Testis (tissue), 2 donors: ENCODE measurements around the gene GNPDA1.
"Not testable (repeated sequence)": the region's sequence is repeated elsewhere in the genome, so short reads cannot be mapped to it uniquely, and the experiment has no call there.

ENCODE experiments used
- POLR2A ChIP-seq: fragments of 450-650 bp; IDR thresholded peaks from one replicate; pipeline ENCODE4 v1.6.1; 2017; ENCODE audit warnings: antibody characterized with exemption, mild to moderate bottlenecking, moderate library complexity
- TF ChIP-seq, protein P1 (sequence below), 3 experiments: fragments of 450-650 bp in 2 of 3; fragments of 200-600 bp in 1 of 3; sonication (generic) in 1 of 3; IDR thresholded peaks; one replicate each; pipeline ENCODE4 v1.5.1; 2016 to 2019; ENCODE audit warnings: antibody characterized with exemption in 3 of 3, mild to moderate bottlenecking in 2 of 3, moderate library complexity in 1 of 3

GRCh38 chr5:142040881-142041280, 28.1 kb upstream of the GNPDA1 start:
- not testable (repeated sequence) for TF ChIP-seq POLR2A
- TF ChIP-seq, protein P1, sequence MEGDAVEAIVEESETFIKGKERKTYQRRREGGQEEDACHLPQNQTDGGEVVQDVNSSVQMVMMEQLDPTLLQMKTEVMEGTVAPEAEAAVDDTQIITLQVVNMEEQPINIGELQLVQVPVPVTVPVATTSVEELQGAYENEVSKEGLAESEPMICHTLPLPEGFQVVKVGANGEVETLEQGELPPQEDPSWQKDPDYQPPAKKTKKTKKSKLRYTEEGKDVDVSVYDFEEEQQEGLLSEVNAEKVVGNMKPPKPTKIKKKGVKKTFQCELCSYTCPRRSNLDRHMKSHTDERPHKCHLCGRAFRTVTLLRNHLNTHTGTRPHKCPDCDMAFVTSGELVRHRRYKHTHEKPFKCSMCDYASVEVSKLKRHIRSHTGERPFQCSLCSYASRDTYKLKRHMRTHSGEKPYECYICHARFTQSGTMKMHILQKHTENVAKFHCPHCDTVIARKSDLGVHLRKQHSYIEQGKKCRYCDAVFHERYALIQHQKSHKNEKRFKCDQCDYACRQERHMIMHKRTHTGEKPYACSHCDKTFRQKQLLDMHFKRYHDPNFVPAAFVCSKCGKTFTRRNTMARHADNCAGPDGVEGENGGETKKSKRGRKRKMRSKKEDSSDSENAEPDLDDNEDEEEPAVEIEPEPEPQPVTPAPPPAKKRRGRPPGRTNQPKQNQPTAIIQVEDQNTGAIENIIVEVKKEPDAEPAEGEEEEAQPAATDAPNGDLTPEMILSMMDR (IDR thresholded peaks at IDR 0.05) = not testable (repeated sequence)
